Measurements from ENCODE around the gene TFPI. TPM values are rescaled to one million over a fixed set of nuclear protein-coding genes. Genes with fewer than 3 reads are reported as not detected.

Gene TFPI
- not detected in 2 replicates for total RNA-seq (2014; rRNA removed; shearing (Covaris generic))
- not detected in 2 replicates for total RNA-seq (2022)
- Bru-seq, nascent RNA, result percentile 6 among the genes with signal in this experiment
- percentile 10 among the genes with signal in this experiment for BruChase-seq, experiment 1, labeled RNA remaining after a 6-hour chase
- percentile 16 among the genes with signal in this experiment for BruChase-seq, experiment 2, labeled RNA remaining after a 2-hour chase
- long read RNA-seq, result 0 reads

- BruUV-seq (replicated peaks), result no TSS peak
- intact Hi-C loops (cut with micrococcal nuclease; ENCODE audit: unreplicated experiment), result no loop called here
- ChIA-PET POLR2A (no interaction called here), CTCF (ENCODE audit: unreplicated experiment) (no interaction called here)
- no peak within 1 kb of the TSS; the same call in 1 of the 2 replicates for H2AFZ ChIP-seq (ENCODE audit: low read length)
- H3K4me3 ChIP-seq (ENCODE audit: low read depth, low read length, poor library complexity, severe bottlenecking), result no peak within 1 kb of the TSS
- H3K4me2 ChIP-seq (ENCODE audit: low read length), result no peak within 1 kb of the TSS
- H3K27ac ChIP-seq (ENCODE audit: low read depth, low read length, poor library complexity, severe bottlenecking), result no peak within 1 kb of the TSS
- H3K4me1 ChIP-seq (ENCODE audit: insufficient read depth, low read length, poor library complexity, severe bottlenecking), result no peaks in the 10 kb centered on the region
- no peak for DNase-seq (ENCODE audit: low spot score)
- H3K36me3 ChIP-seq (ENCODE audit: insufficient read depth, low read length), result no peaks in the 10 kb centered on the region
- H3K9me3 ChIP-seq (ENCODE audit: low read length), result no peaks in the 10 kb centered on the region
- no peaks in the 10 kb centered on the region for H3K9me2 ChIP-seq (ENCODE audit: insufficient read depth, low read length)
- no peaks in the 10 kb centered on the region for H3K79me2 ChIP-seq (ENCODE audit: insufficient read depth, low read depth, low read length)
- no peaks in the 10 kb centered on the region for H4K20me1 ChIP-seq (ENCODE audit: insufficient read depth, low read length)
- TF ChIP-seq EZH2phosphoT487 (IDR thresholded peaks at IDR 0.05; ENCODE audit: borderline replicate concordance, low read depth, low read length), result no peak
- TF ChIP-seq CTCF (conservative IDR thresholded peaks at IDR 0.05; ENCODE audit: low read length), result no peak
These were observed at the start of gene TFPI for GRCh38 chr2:187554011-187554703. TFPI (minus strand) TSS chr2:187554435; CDS start chr2:187503768, 50,667 bp downstream.

DNA sequence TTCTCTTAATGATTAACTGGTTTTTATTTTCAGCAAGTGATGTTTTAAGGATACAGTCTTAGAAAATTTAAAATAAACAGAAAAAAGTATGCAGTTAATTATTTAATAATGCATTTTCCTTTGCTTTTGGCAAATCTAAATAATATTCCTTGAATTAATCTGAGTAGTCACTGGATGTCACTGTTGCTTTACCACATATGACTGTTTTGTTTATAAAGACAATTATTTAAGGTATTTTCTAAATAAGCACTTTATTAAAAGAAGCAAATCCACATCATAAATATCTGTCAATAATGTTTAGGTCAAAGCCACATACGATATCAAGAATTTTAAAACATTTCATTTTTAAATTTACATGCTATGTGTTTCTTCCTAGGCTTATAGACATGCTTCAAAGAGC lies 40.6 kb upstream of the TFPI start:
- no peak for DNase-seq (ENCODE audit: low spot score)
- intact Hi-C loops (cut with micrococcal nuclease; ENCODE audit: unreplicated experiment), result no loop called here

More for the DNA sequence above, 40.6 kb upstream of the TFPI start:
- ChIA-PET POLR2A (interaction anchor here (0.6 kb wide), 1 partner anchor 246 kb away, joined by 3 read pairs; no protein-coding TSS in a partner anchor), CTCF (ENCODE audit: unreplicated experiment) (no interaction called here)
- Histone ChIP-seq H3K4me1 (ENCODE audit: insufficient read depth, low read length, poor library complexity, severe bottlenecking) (no peaks in the 10 kb centered on the region), H3K27ac (ENCODE audit: low read depth, low read length, poor library complexity, severe bottlenecking) (no peak overlapping the region), H3K79me2 (ENCODE audit: insufficient read depth, low read depth, low read length) (no peaks in the 10 kb centered on the region), H3K4me3 (ENCODE audit: low read depth, low read length, poor library complexity, severe bottlenecking) (no peak overlapping the region), H4K20me1 (ENCODE audit: insufficient read depth, low read length) (no peaks in the 10 kb centered on the region), H3K9me2 (ENCODE audit: insufficient read depth, low read length) (no peaks in the 10 kb centered on the region), H3K4me2 (ENCODE audit: low read length) (no peak overlapping the region), H2AFZ (ENCODE audit: low read length) (no peak overlapping the region), H3K36me3 (ENCODE audit: insufficient read depth, low read length) (no peaks in the 10 kb centered on the region), H3K9me3 (ENCODE audit: low read length) (no peaks in the 10 kb centered on the region)
- BruUV-seq (replicated peaks), result no TSS peak
- TF ChIP-seq EZH2phosphoT487 (IDR thresholded peaks at IDR 0.05; ENCODE audit: borderline replicate concordance, low read depth, low read length), result no peak
- TF ChIP-seq CTCF (conservative IDR thresholded peaks at IDR 0.05; ENCODE audit: low read length), result no peak

All from OCI-LY7 (cell line).